Stimulated activated CD8-positive, alpha-beta memory T cell treated with anti-CD3 and anti-CD28 coated beads, Interleukin-7, amount 100 ng/mL, for 1 hour (primary cell): ENCODE data around the gene PHLDA3.
A peak's percentile ranks its signal among the peaks of the same experiment; 100 is the strongest.

Experiments
- DNase-seq, 2 donors: peaks; one replicate each; pipeline ENCODE4 v3.0.0-alpha.2; 2020; ENCODE audit warnings: low read depth in 2 of 2

Gene PHLDA3

GRCh38 chr1:201468844-201469644, at the start of gene PHLDA3:
Gene PHLDA3 (minus strand): TSS chr1:201469188. CDS start chr1:201468786, 402 bp downstream.
- no peak for DNase-seq

- DNase-seq, result no peak
Measured at GRCh38 chr1:201518071-201518470, 49.1 kb upstream of the PHLDA3 start.

GRCh38 chr1:201517631-201518030, 48.6 kb upstream of the PHLDA3 start:
- no peak for DNase-seq

GRCh38 chr1:201516511-201517127, 47.6 kb upstream of the PHLDA3 start:
- DNase-seq, result no peak

- no peak for DNase-seq
Measured at GRCh38 chr1:201515895-201516294, 46.9 kb upstream of the PHLDA3 start.

- no peak for DNase-seq
Measured at GRCh38 chr1:201515062-201515750, 46.2 kb upstream of the PHLDA3 start.

- DNase-seq, result no peak
Measured at GRCh38 chr1:201514466-201514865, 45.5 kb upstream of the PHLDA3 start.

- no peak for DNase-seq
Measured at GRCh38 chr1:201513498-201514243, 44.7 kb upstream of the PHLDA3 start.

- DNase-seq, result no peak
Measured at GRCh38 chr1:201511941-201512539, 43.1 kb upstream of the PHLDA3 start.

- no peak for DNase-seq
Measured at GRCh38 chr1:201511396-201511940, 42.5 kb upstream of the PHLDA3 start.

GRCh38 chr1:201510734-201511133, 41.7 kb upstream of the PHLDA3 start:
- DNase-seq, result no peak

GRCh38 chr1:201509601-201510374, 40.8 kb upstream of the PHLDA3 start:
- no peak for DNase-seq

- no peak for DNase-seq
Measured at GRCh38 chr1:201508809-201509208, 39.8 kb upstream of the PHLDA3 start.

- no peak for DNase-seq
Measured at GRCh38 chr1:201507360-201507675, 38.3 kb upstream of the PHLDA3 start.

- DNase-seq, result peak; percentile 50 to 53
Measured at GRCh38 chr1:201506557-201507359, 37.8 kb upstream of the PHLDA3 start, which contains the start of gene CSRP1. Gene CSRP1 (minus strand): TSS chr1:201507123. CDS start chr1:201496303, 10,820 bp downstream.

- DNase-seq, result no peak
Measured at GRCh38 chr1:201506092-201506491, 37.1 kb upstream of the PHLDA3 start.

GRCh38 chr1:201505503-201505890, 36.5 kb upstream of the PHLDA3 start:
- DNase-seq, result no peak

- DNase-seq, result no peak
Measured at GRCh38 chr1:201504799-201505502, 36.0 kb upstream of the PHLDA3 start.

GRCh38 chr1:201504179-201504631, 35.2 kb upstream of the PHLDA3 start:
- DNase-seq, result no peak
